Cardiac fibroblast (primary cell): ENCODE measurements around the gene EWSR1.

Source experiments
- DNase-seq, 2 donors: peaks; one replicate each; pipeline versions ENCODE4 v3.0.0 to v3.0.0-alpha.2; 2010; ENCODE audit warnings: low read depth in 2 of 2
- H3K4me3 ChIP-seq, 2 donors: replicated peaks in 1 of 2; 1 replicate in 1 of 2; 2 replicates in 1 of 2; pipeline ENCODE4 v1.5.1; 2011; ENCODE audit warnings: low read depth in 2 of 2, low read length in 2 of 2, mild to moderate bottlenecking in 2 of 2, moderate library complexity in 1 of 2
- TF ChIP-seq, protein P1 (sequence below): IDR thresholded peaks from one replicate; pipeline ENCODE4 v1.5.1; 2011; ENCODE audit warnings: low read depth, mild to moderate bottlenecking, low read length, inconsistent platforms

The EWSR1 gene

DNA sequence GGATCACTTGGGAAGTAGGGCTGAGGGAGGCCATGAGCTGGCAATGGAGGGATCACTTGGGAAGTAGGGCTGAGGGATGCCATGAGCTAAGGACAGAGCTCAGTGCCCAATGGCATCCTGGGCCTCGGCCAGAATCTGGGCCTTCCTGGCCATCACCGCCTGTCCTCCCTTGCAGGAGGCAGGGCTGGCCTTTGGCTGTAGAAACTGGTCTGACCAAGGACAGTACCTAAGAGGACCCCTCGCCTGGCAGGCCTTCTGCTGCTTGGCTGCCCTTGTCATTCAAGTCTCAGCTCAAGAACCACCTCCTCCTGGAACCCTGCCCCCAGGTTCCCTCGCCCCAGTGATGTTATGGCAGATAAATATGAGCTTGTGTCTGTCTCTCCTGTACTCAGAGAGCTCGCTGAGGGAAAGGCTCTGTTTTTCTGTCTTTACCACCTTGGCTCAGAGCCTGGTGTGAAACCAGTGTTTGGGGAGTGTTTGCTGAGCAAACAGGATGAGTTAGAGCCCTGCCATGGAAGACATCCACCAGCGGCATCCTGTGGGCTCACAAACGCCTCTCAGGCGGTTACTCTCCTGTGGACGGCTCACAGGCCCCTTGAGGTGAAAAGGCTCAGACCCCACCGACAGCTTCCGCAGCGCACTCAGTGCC is 66.8 kb downstream of the EWSR1 start:
- TF ChIP-seq, protein P1, sequence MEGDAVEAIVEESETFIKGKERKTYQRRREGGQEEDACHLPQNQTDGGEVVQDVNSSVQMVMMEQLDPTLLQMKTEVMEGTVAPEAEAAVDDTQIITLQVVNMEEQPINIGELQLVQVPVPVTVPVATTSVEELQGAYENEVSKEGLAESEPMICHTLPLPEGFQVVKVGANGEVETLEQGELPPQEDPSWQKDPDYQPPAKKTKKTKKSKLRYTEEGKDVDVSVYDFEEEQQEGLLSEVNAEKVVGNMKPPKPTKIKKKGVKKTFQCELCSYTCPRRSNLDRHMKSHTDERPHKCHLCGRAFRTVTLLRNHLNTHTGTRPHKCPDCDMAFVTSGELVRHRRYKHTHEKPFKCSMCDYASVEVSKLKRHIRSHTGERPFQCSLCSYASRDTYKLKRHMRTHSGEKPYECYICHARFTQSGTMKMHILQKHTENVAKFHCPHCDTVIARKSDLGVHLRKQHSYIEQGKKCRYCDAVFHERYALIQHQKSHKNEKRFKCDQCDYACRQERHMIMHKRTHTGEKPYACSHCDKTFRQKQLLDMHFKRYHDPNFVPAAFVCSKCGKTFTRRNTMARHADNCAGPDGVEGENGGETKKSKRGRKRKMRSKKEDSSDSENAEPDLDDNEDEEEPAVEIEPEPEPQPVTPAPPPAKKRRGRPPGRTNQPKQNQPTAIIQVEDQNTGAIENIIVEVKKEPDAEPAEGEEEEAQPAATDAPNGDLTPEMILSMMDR = no peak
- no peak overlapping the region for H3K4me3 ChIP-seq
- no peak for DNase-seq

DNA sequence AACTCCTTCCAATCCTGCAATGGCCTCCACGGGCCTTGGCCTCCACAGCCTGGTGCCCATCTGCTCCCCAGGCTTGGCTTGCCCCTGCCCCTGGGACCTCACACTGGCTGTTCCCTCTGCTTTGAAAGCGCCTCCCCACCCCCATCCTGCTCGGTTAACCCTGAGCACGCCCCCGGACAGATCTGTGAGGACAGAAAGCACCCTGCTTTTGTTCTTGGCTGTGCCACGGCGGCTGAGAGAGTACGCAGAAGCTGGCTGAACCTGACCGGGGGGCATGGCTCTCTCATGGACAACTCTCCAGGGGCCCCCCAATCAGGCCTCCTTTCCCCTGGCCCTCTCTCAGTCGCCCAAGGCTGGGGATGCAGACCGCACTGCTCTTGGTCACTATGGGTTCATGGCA is 67.6 kb downstream of the EWSR1 start:
- DNase-seq = no peak
- no peak overlapping the region for H3K4me3 ChIP-seq
- TF ChIP-seq, protein P1 = no peak

DNA sequence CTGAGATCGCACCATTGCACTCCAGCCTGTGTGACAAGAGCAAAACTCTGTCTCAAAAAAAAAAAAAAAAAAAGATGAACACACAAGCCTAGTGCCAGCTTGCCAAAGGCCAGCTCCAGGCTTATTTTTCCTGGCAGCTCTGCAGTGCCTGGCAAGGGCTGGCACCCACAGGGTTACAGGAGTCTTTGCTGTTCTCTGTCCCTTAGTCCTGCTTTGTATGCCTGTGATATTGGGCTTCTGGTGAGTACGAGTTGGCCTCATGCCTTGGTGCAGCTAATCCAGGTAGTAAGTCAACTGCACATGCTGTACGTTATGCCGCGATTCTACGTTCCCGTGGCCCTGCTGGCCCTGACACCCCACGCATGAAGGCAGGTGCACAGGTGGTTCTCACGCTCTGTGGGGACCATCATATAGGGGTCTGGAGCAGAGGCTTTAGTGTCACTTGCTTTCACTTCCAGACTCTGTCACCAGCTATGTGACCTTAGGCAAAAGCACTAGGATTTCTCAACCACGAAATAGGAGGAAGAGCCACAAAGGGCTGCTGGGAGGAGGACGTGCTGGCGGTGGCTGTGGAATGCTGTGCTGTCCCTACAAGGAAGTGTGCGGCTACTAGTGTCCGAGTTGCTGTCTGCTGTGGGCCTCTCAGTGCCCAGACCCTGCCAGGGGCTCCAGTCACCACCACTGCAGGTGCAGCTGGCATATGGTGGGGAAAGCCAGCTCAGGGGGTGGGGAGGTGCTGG is 68.9 kb downstream of the EWSR1 start:
- TF ChIP-seq, protein P1 = no peak
- no peak for DNase-seq
- H3K4me3 ChIP-seq = no peak overlapping the region

DNA sequence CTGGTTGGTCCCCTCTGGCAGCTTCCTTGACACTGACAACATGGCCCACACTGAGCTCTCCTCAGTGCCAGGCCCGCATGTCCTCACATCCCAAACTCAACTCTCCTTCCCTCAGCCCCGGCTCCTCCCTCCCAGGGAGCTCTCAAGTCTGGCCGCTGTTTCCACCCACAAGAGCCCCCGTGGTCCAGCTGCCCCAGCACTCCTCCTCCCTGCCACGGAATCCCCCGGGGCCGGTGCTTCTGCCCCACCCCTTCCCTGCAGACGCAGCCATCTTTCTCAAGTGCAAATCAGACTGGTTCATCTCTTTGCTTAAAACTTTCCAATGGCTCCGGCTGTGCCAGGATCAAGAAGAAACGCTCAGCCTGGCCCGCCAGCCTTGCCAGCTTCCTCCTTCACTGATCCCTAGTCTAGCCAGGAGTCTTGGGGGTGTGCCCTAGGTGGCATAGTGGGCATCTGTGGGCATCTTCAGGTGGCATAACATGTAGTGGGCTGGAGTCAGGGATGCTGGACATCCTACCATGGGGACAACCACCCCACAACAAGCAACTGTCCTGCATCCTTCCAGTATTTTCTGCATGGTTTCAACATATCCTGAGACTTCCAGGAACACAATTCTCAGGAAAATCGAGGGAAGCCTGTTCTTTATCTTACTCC is 69.7 kb downstream of the EWSR1 start:
- no peak overlapping the region for H3K4me3 ChIP-seq
- TF ChIP-seq, protein P1 = no peak
- no peak for DNase-seq

DNA sequence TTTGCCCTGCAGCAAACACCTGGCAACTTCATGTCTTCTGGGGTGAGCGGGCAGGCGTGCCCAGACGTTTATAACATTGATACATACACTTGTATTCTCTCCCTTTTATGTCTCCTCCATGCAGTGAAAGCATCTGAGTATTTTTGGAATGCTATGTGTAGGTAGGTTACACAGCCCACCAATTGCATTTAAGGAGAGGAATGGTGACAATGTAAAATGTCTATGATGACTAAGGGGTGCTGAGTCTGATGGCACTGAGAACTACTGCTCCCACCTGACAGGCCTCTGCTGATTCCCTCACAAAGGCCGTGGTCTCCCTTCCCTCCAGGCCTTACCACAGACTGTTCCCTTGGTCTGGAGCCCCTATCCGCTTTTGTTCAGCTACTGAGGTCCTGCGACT is 70.3 kb downstream of the EWSR1 start:
- DNase-seq = no peak
- no peak overlapping the region for H3K4me3 ChIP-seq
- TF ChIP-seq, protein P1 = no peak

DNA sequence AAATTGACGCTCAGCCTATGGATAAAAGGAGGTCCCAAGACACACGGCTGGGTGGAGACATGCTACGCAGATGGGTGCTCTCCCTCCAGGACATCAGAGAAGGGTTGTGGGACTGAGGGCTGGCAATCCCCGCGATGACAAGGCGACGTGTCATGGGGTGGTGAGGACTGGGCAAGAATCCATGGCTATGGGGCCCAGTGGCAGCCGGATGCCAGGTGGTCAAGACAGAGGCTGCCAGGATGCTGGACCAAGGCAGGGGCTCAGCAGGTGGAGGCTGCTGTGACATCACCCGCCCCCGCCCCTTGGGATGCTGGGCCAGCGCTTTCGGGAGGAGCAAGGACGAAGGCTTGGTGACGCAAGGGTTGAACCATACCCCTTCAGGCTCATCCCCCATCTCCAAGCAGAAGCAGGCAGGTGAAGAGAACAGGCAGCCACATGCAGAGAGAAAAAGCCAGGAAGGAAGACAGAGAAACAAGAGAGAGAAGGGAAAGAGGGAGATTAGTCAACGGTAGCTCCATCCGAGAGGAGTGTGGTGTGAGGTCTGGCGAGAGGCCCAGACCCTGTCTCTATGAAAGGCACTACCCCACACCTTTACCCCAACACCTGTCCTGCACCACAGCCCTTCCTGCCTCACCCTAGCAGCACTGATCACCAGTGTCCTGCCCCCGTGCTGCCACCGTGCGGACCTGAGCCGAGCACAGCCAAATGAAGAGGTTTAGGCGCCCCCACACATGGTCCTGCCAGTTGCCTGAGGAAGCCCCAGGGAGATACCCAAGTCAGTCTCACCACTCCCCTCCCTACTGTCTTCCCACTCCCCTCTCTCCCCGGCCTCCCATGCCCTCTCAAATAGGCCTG is 71.5 kb downstream of the EWSR1 start:
- no peak for DNase-seq
- TF ChIP-seq, protein P1 = no peak
- H3K4me3 ChIP-seq = no peak overlapping the region
